CD4-positive, alpha-beta T cell (primary cell): ENCODE measurements around the gene AGMO. TPM values are rescaled to one million over a fixed set of nuclear protein-coding genes. Genes with fewer than 3 reads are reported as not detected.
"Not testable (repeated sequence)": the region's sequence is repeated elsewhere in the genome, so short reads cannot be mapped to it uniquely, and the experiment has no call there.

Experiments used
- ATAC-seq: fragments of 200-7000 bp; cut with Tn5 transposase; one replicate; pipeline ENCODE4 v1.10.0; 2022; ENCODE audit warnings: mild to moderate bottlenecking; ENCODE audit not compliant: poor library complexity
- CTCF ChIA-PET: fragments of 350-600 bp; sonication (Branson Sonifier 250); formaldehyde crosslinking; loops from one replicate; lab custom pipeline; 2021; ENCODE audit warnings: antibody characterized with exemption, inconsistent platforms; lab: Charles Lee
- POLR2A ChIA-PET: fragments of 350-600 bp; sonication (Branson Sonifier 250); formaldehyde crosslinking; loops from one replicate; lab custom pipeline; 2021; ENCODE audit warnings: antibody characterized with exemption, inconsistent platforms; lab: Charles Lee
- DNase-seq, 14 experiments: peaks; one replicate each; pipeline ENCODE4 v3.0.0-alpha.2; 2013 to 2020; ENCODE audit warnings: mixed read lengths in 2 of 14
- H3K27ac ChIP-seq, 2 donors: one replicate each; pipeline versions ENCODE4 v1.5.1 to v1.7.0; 2013; ENCODE audit warnings: low read length in 2 of 2, low read depth in 1 of 2, mild to moderate bottlenecking in 1 of 2
- H3K27me3 ChIP-seq, 2 experiments: 1 replicate in 1 of 2; 2 replicates in 1 of 2; pipeline versions ENCODE4 v1.6.1 to v1.7.0; 2013; ENCODE audit warnings: low read length in 2 of 2, control low read depth in 1 of 2, mild to moderate bottlenecking in 1 of 2, moderate library complexity in 1 of 2; ENCODE audit not compliant: insufficient read depth in 2 of 2, control insufficient read depth in 1 of 2
- H3K36me3 ChIP-seq: one replicate; pipeline ENCODE4 v1.6.1; 2013; ENCODE audit warnings: low read length, control low read depth; ENCODE audit not compliant: insufficient read depth
- H3K4me1 ChIP-seq: one replicate; pipeline ENCODE4 v1.6.1; 2013; ENCODE audit warnings: low read length, control low read depth; ENCODE audit not compliant: insufficient read depth
- H3K4me3 ChIP-seq: one replicate; pipeline ENCODE4 v1.5.1; 2013; ENCODE audit warnings: mild to moderate bottlenecking, low read length, moderate library complexity
- H3K9me3 ChIP-seq, 2 experiments: 1 replicate in 1 of 2; 2 replicates in 1 of 2; pipeline versions ENCODE4 v1.6.1 to v1.7.0; 2013; ENCODE audit warnings: low read length in 2 of 2, mild to moderate bottlenecking in 2 of 2, control low read depth in 1 of 2, moderate library complexity in 1 of 2; ENCODE audit not compliant: control insufficient read depth in 1 of 2, insufficient read depth in 1 of 2
- H3K27ac Mint-ChIP-seq: one replicate; pipeline ENCODE4 v1.8.0; 2020; ENCODE audit warnings: mixed read lengths
- H3K27me3 Mint-ChIP-seq: one replicate; pipeline ENCODE4 v1.8.0; 2021; ENCODE audit warnings: mixed read lengths
- H3K36me3 Mint-ChIP-seq: one replicate; pipeline ENCODE4 v1.8.0; 2021; ENCODE audit warnings: low read depth, mixed read lengths
- H3K4me1 Mint-ChIP-seq: one replicate; pipeline ENCODE4 v1.8.0; 2021; ENCODE audit warnings: low read depth, mixed read lengths
- H3K4me3 Mint-ChIP-seq: one replicate; pipeline ENCODE4 v1.8.0; 2020; ENCODE audit warnings: mild to moderate bottlenecking, mixed read lengths
- H3K9me3 Mint-ChIP-seq: one replicate; pipeline ENCODE4 v1.8.0; 2020; ENCODE audit warnings: mixed read lengths
- CTCF ChIP-seq: fragments of 200-600 bp; IDR thresholded peaks from one replicate; pipeline ENCODE4 v1.8.0; 2022; ENCODE audit warnings: antibody characterized with exemption, mild to moderate bottlenecking
- intact Hi-C, 2 experiments: fragments of 100-400 bp; cut with DNase I in 1 of 2; cut with micrococcal nuclease in 1 of 2; formaldehyde crosslinking; loops; one replicate each; pipeline versions ENCODE4 v1.15.1 to v1.9.0; 2023 to 2025; cut with DNase I, micrococcal nuclease
- total RNA-seq, 174 experiments: library from RNA in 2 of 174; stranded (reverse) in 2 of 174; gene quantifications; one replicate each; pipeline ENCODE4 v1.2.3 and lab custom pipeline; 2021 to 2026

AGMO gene
- total RNA-seq, 2 experiments from 2014 or later, result not detected

GRCh38 chr7:15524077-15524476 lies 37.7 kb downstream of the AGMO start:
- ATAC-seq (no peak), DNase-seq (no peak)
- Histone ChIP-seq H3K36me3 (no peaks in the 10 kb centered on the region), H3K27ac (no peak overlapping the region), H3K9me3 (peaks cover 0 to 14% of the 10 kb centered on the region in 2 experiments), H3K4me3 (no peak overlapping the region), H3K27me3 (no peaks in the 10 kb centered on the region), H3K4me1 (no peaks in the 10 kb centered on the region)
- no peak overlapping the region for H3K27ac Mint-ChIP-seq
- H3K9me3 Mint-ChIP-seq, result peaks cover 23% of the 10 kb centered on the region
- ChIA-PET POLR2A (no interaction called here), CTCF (no interaction called here)
- H3K4me3 Mint-ChIP-seq, result no peak overlapping the region
- no peak for TF ChIP-seq CTCF
- no peaks in the 10 kb centered on the region for H3K4me1 Mint-ChIP-seq
- no peaks in the 10 kb centered on the region for H3K27me3 Mint-ChIP-seq
- H3K36me3 Mint-ChIP-seq, result no peaks in the 10 kb centered on the region
- intact Hi-C loops, result no loop called here

GRCh38 chr7:15517865-15518264 lies 44.0 kb downstream of the AGMO start:
- H3K9me3 ChIP-seq, intact Hi-C loops, H3K4me1 ChIP-seq, H3K4me1 Mint-ChIP-seq, H3K27ac ChIP-seq, H3K4me3 ChIP-seq, H3K4me3 Mint-ChIP-seq, CTCF ChIA-PET, ATAC-seq, H3K27me3 Mint-ChIP-seq, H3K27ac Mint-ChIP-seq, H3K27me3 ChIP-seq, H3K36me3 ChIP-seq, POLR2A ChIA-PET, DNase-seq, H3K36me3 Mint-ChIP-seq: not testable (repeated sequence)
- peaks cover 13% of the 10 kb centered on the region for H3K9me3 Mint-ChIP-seq

GRCh38 chr7:15515252-15515651 lies 46.6 kb downstream of the AGMO start:
- peaks cover 0 to 10% of the 10 kb centered on the region in 2 experiments for H3K9me3 ChIP-seq
- H3K4me3 ChIP-seq, result no peak overlapping the region
- no peaks in the 10 kb centered on the region for H3K27me3 ChIP-seq
- Mint-ChIP-seq H3K4me3 (no peak overlapping the region), H3K9me3 (peaks cover 2% of the 10 kb centered on the region), H3K27ac (no peak overlapping the region), H3K27me3 (no peaks in the 10 kb centered on the region), H3K36me3 (no peaks in the 10 kb centered on the region), H3K4me1 (no peaks in the 10 kb centered on the region)
- H3K27ac ChIP-seq, result no peak overlapping the region
- H3K4me1 ChIP-seq, result no peaks in the 10 kb centered on the region
- intact Hi-C loops, result no loop called here
- no peaks in the 10 kb centered on the region for H3K36me3 ChIP-seq
- DNase-seq, result no peak
- POLR2A ChIA-PET, result no interaction called here
- no peak for ATAC-seq
- TF ChIP-seq CTCF, result no peak
- CTCF ChIA-PET, result no interaction called here

GRCh38 chr7:15508258-15508657 lies 53.6 kb downstream of the AGMO start:
- TF ChIP-seq CTCF, result no peak
- Histone ChIP-seq H3K27ac (no peak overlapping the region), H3K4me1 (no peaks in the 10 kb centered on the region), H3K4me3 (no peak overlapping the region), H3K9me3 (no peaks in the 10 kb centered on the region), H3K36me3 (no peaks in the 10 kb centered on the region), H3K27me3 (no peaks in the 10 kb centered on the region)
- H3K4me3 Mint-ChIP-seq, result no peak overlapping the region
- intact Hi-C loops, result no loop called here
- no peaks in the 10 kb centered on the region for H3K4me1 Mint-ChIP-seq
- no peaks in the 10 kb centered on the region for H3K36me3 Mint-ChIP-seq
- DNase-seq (no peak), ATAC-seq (no peak)
- CTCF ChIA-PET, result no interaction called here
- no peaks in the 10 kb centered on the region for H3K27me3 Mint-ChIP-seq
- H3K9me3 Mint-ChIP-seq, result peaks cover 4% of the 10 kb centered on the region
- POLR2A ChIA-PET, result no interaction called here
- no peak overlapping the region for H3K27ac Mint-ChIP-seq
